GM19025 (cell line): Measurements from ENCODE around the gene PDE1C.

Source experiments
- ATAC-seq: cut with Tn5 transposase; IDR thresholded peaks from one replicate; pipeline ENCODE4 v1.9.1; 2021; ENCODE audit warnings: mild to moderate bottlenecking, low read depth, moderate library complexity; ENCODE audit not compliant: unreplicated experiment

PDE1C gene

DNA sequence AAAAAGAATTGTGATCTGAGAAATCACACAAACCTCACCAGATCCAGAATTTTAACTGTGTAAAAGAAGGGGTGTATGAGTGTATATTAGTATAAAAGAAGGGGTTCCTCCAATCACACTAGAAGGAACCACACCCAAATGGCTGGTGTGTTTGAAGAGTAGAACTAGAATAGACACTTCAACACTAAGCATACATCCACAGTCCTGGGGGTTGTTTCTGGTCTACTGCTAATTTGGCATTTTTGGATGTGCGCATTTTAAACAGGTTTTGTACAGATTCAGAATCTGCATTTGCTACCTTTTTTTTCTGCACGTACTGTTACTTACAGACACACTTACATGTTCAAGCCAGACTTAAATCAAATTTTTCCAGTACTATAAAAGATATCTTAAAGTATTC, 64.6 kb downstream of the PDE1C start:
- no peak for ATAC-seq

GRCh38 chr7:32001948-32002347, 68.3 kb downstream of the PDE1C start:
- no peak for ATAC-seq

- no peak for ATAC-seq
Observed at GRCh38 chr7:31997423-31997822, 72.8 kb downstream of the PDE1C start.

DNA sequence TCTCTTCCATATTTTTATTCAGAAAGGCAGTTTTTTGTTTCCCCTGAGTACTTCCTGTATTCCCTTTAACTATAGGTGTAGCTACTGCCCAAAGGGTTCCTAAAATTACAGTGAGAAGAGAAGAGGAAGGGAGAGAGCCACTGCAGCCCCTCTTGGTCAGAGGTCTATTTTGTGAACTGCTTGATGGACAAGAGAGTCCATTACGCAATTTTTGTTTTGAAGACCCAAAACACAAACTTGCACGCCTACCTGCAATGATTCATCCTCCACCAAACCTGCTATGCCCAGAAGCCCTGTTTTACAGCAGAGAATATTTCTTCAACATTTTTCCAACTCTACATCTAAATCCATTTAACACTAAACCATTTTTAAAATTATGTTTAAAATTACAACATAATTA, 75.1 kb downstream of the PDE1C start:
- ATAC-seq = no peak

GRCh38 chr7:31991846-31992245, 78.4 kb downstream of the PDE1C start:
- ATAC-seq = no peak

DNA sequence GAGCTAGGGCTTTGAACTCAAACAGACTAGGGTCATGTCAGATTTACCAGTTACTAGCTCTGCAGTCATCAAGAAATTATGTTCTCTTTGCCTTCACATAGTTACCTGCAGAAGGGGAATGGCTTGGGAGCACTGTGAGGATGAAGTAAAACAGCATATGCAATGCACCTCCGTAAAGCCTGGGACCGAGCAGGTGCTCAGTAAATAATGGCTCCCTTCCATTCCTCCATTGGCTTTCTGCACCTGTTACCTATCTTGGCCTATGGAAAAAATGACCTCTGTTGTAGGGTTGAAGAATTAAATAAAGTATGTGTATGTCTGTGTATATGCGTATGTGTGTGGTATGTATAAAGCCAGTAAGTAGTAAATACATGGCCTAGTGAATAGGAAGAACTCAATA, 78.8 kb downstream of the PDE1C start:
- no peak for ATAC-seq

DNA sequence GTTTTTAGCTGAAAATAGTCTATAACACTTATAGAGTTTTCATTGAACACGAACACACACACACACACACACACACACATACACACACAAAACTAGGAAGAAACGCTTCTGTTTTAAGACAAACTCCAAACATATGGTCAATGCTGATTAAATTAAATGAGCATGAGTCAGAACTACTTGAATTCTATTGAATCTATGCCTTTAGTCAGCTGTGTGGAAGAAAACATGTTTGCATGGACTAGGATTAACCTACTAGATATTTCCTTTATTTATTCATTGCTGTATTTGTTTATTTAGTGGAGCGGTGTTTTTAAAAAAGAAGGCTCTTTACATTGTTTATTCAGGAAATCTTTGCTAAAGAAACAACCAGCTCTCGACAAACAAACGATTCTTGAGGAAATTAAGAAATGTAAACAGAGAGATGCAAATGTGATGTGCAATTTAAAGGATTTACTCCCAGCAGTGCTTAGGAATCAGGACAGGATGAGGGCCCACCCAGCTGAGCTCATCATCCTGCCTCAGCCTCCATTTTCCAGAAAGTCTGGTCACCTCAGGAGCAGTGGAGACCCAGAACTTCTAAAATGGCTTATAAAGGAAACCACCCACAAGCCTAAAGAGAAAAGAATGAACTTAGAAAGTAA, 83.2 kb downstream of the PDE1C start:
- no peak for ATAC-seq

DNA sequence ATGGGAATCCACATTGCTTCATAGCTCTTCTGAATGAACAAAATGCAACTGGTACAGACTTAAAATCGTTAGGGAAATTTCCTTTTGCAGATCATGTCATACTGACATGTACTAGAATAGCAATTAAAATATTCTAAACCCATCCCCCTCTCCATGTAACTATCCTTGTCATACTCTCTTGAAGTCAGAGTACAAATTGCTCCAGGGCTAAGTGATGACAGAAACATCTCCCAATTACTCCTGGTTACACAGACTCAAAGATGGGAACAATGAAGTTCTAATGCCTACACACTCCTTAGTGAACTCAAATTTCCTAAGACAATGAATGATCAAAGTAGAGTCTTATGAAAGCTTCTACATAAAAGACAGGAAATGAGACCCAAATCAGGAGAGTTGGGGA, 87.2 kb downstream of the PDE1C start:
- no peak for ATAC-seq

GRCh38 chr7:31981874-31982390, 88.3 kb downstream of the PDE1C start:
- no peak for ATAC-seq

- ATAC-seq = no peak
Observed at GRCh38 chr7:31979690-31980330, 90.4 kb downstream of the PDE1C start.

- no peak for ATAC-seq
Observed at GRCh38 chr7:31975546-31975945, 94.7 kb downstream of the PDE1C start.

- ATAC-seq = no peak
Observed at GRCh38 chr7:31974351-31974750, 95.9 kb downstream of the PDE1C start.

GRCh38 chr7:31971049-31971667, 99.0 kb downstream of the PDE1C start:
- ATAC-seq = no peak

DNA sequence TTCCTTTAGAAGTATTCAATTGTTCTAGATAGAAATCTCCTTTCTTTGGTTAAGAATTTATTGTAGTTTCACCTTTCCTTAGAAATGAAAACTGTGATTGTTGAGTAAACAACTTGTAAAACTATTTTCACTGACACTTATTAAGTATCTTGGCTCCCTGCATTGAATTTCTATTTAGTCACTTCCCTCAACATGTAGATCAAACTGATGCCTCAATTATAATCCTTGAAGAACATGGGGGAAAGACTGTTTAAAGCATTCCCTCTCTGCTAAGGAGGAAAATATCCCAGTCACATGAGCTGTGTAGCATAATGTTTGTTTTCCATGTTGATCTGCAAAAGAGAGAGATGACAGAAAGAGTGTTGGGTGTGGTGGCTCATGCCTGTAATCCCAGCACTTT, 99.7 kb downstream of the PDE1C start:
- no peak for ATAC-seq

GRCh38 chr7:31963569-31964175, 106.5 kb downstream of the PDE1C start:
- ATAC-seq = no peak

DNA sequence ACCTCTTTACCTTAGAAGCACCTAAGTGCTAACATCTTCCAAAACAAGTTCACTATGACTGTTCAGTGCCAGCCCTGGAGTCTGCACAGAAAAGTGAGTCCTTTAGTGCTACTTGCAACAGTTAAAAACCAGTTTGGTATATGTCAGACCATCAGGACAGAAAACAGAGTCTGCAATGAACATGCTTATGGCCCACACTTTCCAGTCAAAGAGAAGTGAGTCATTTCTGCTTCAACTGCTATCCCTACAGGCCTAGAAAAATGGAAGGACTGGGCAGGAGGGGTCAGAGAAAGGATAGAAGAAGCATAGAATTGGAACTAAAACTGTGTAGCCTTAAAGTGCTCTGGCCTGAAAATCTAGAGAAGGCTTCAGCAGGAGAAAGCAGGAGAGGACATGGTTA, 108.0 kb downstream of the PDE1C start:
- ATAC-seq = no peak

GRCh38 chr7:31958226-31958625, 112.0 kb downstream of the PDE1C start:
- ATAC-seq = no peak

DNA sequence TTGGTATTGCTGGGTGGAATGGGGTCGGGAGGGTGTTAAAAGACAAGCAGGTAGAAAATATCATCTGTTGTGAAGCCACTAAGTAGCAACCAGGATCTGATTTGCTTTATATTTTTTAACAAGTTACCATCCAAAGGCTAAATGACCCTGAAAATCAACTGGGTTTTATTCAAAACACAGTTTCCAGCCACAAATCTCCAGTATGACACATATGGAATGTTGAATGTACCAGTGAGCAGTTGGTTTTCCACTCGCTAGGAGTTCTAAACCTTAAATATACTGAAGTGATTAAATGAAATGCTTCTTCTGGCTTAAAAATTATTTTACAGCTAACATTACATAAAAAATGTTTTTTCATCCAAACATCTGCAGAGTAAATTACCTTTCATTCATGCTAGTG, 112.5 kb downstream of the PDE1C start:
- ATAC-seq = no peak

- ATAC-seq = no peak
Observed at GRCh38 chr7:31957090-31957720, 113.0 kb downstream of the PDE1C start.

DNA sequence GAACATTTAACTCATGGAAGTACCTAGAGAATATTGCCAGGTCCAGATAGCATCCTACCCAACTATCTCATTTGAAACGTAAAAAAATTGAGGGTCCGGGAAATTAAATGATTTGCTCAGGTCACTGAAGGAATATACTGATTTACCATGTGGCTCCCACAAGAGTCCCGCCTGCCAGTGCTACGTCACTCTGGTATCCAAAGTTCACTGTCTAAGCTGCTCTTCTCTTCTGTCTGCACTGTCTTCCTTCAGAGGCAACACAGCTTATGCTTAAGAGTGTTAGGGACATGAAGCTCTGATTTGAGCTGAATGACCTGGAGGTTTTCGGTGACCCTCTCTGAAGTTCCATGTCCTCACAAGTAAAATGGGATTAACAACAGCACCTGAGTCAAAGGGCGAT, 114.6 kb downstream of the PDE1C start:
- ATAC-seq = no peak

GRCh38 chr7:31955021-31955420, 115.2 kb downstream of the PDE1C start:
- ATAC-seq = no peak
